Gastroesophageal sphincter (tissue), 3 donors: Measurements from ENCODE around the gene KIF26B.

Experiments used
- EP300 ChIP-seq: sonication (generic); formaldehyde crosslinking; IDR thresholded peaks from one replicate; pipeline ENCODE4 v1.6.1; 2017; ENCODE audit warnings: antibody characterized with exemption, mild to moderate bottlenecking
- POLR2A ChIP-seq, 2 donors: fragments of 450-650 bp; IDR thresholded peaks; one replicate each; pipeline ENCODE4 v1.6.1; 2017; ENCODE audit warnings: antibody characterized with exemption in 2 of 2, mild to moderate bottlenecking in 2 of 2, moderate library complexity in 1 of 2
- POLR2AphosphoS5 ChIP-seq: sonication (generic); formaldehyde crosslinking; IDR thresholded peaks from one replicate; pipeline ENCODE4 v1.6.1; 2017; ENCODE audit warnings: antibody characterized with exemption
- TF ChIP-seq, protein P1 (sequence below), 4 experiments: fragments of 200-600 bp in 2 of 4; fragments of 450-650 bp in 2 of 4; sonication (generic) in 1 of 4; IDR thresholded peaks; one replicate each; pipeline ENCODE4 v1.5.1; 2017 to 2019; ENCODE audit warnings: antibody characterized with exemption in 4 of 4, mild to moderate bottlenecking in 2 of 4, moderate library complexity in 2 of 4

DNA sequence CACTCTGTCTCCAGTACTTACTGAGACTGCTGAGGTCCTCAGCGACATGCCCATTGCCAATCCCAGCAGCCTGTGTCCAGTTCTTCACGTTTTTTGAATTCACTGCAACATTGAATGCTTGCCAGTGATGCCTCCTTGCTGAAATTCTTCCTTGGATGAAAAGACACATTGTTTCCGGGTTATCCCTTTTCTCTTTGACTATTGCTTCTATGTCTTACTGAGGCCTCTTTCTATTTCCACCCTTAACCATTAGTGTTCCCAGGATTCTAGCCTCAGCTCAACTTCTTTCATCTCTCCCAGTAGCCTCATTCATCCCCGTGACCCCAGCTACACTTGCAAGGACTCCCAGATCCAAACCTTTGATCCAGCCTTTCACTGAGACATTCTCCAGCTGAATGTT is 46.5 kb upstream of the KIF26B start:
- TF ChIP-seq, protein P1, sequence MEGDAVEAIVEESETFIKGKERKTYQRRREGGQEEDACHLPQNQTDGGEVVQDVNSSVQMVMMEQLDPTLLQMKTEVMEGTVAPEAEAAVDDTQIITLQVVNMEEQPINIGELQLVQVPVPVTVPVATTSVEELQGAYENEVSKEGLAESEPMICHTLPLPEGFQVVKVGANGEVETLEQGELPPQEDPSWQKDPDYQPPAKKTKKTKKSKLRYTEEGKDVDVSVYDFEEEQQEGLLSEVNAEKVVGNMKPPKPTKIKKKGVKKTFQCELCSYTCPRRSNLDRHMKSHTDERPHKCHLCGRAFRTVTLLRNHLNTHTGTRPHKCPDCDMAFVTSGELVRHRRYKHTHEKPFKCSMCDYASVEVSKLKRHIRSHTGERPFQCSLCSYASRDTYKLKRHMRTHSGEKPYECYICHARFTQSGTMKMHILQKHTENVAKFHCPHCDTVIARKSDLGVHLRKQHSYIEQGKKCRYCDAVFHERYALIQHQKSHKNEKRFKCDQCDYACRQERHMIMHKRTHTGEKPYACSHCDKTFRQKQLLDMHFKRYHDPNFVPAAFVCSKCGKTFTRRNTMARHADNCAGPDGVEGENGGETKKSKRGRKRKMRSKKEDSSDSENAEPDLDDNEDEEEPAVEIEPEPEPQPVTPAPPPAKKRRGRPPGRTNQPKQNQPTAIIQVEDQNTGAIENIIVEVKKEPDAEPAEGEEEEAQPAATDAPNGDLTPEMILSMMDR (IDR thresholded peaks at IDR 0.05) = no peak
- TF ChIP-seq POLR2A (IDR thresholded peaks at IDR 0.05) = no peak
- no peak for TF ChIP-seq POLR2AphosphoS5
- TF ChIP-seq EP300 = no peak
